Uterus (tissue), 4 donors: ENCODE data around the gene DMD. TPM values are rescaled to one million over a fixed set of nuclear protein-coding genes. Genes with fewer than 3 reads are reported as not detected.

Experiments used
- DNase-seq, 2 donors: peaks; one replicate each; pipeline ENCODE4 v3.0.0-alpha.2; 2019 to 2020
- H3K27ac ChIP-seq, 2 donors: fragments of 200-600 bp; sonication (generic); 1 replicate in 1 of 2; 2 replicates in 1 of 2; pipeline ENCODE4 v1.5.1; 2016 to 2018
- H3K27me3 ChIP-seq, 2 donors: fragments of 200-600 bp; sonication (generic); one replicate each; pipeline ENCODE4 v1.5.1; 2018 to 2019; ENCODE audit warnings: control low read depth in 1 of 2
- H3K36me3 ChIP-seq, 2 donors: fragments of 200-600 bp; sonication (generic); one replicate each; pipeline ENCODE4 v1.5.1; 2019; ENCODE audit warnings: control low read depth in 1 of 2
- H3K4me1 ChIP-seq, 2 donors: fragments of 200-600 bp; sonication (generic); one replicate each; pipeline ENCODE4 v1.5.1; 2018 to 2019; ENCODE audit warnings: control low read depth in 1 of 2
- H3K4me3 ChIP-seq, 2 donors: fragments of 200-600 bp; sonication (generic); 1 replicate in 1 of 2; 2 replicates in 1 of 2; pipeline ENCODE4 v1.5.1; 2018 to 2019; ENCODE audit warnings: mild to moderate bottlenecking in 1 of 2
- H3K9me3 ChIP-seq, 2 donors: fragments of 200-600 bp; sonication (generic); one replicate each; pipeline ENCODE4 v1.5.1; 2019; ENCODE audit warnings: control low read depth in 1 of 2
- CTCF ChIP-seq, 4 experiments: fragments of 200-600 bp in 2 of 4; fragments of 450-650 bp in 2 of 4; sonication (generic) in 2 of 4; IDR thresholded peaks; one replicate each; pipeline ENCODE4 v1.5.1; 2016 to 2019; ENCODE audit warnings: antibody characterized with exemption in 4 of 4, mild to moderate bottlenecking in 2 of 4, moderate library complexity in 1 of 4
- POLR2A ChIP-seq, 2 donors: fragments of 450-650 bp; IDR thresholded peaks; one replicate each; pipeline ENCODE4 v1.6.1; 2016; ENCODE audit warnings: antibody characterized with exemption in 2 of 2, mild to moderate bottlenecking in 1 of 2, moderate library complexity in 1 of 2
- intact Hi-C: fragments of 100-400 bp; cut with DNase I; formaldehyde crosslinking; loops from one replicate; pipeline ENCODE4 v1.15.1; 2023; ENCODE audit warnings: low total_unique reads
- total RNA-seq, 4 donors: library from RNA; depleted of rRNA in 3 of 4; stranded (reverse); fragments of >200 nt in 3 of 4; gene quantifications; one replicate each; pipeline versions ENCODE4 v1.1.0 to v1.2.4, GENCODE V29; 2014 to 2023
- donor health status: DM: yes; HTN: yes; CAD: no.

The DMD gene
- total RNA-seq, 4 donors from 2014 or later: 73.8 to 147 (median 97.8) TPM

GRCh38 chrX:31499109-31499508, 1712.2 kb downstream of the DMD start:
- Histone ChIP-seq H3K9me3 (no peaks in the 10 kb centered on the region), H3K27ac (no peak overlapping the region), H3K36me3 (no peaks in the 10 kb centered on the region), H3K4me1 (no peaks in the 10 kb centered on the region), H3K27me3 (no peaks in the 10 kb centered on the region), H3K4me3 (no peak overlapping the region)
- TF ChIP-seq POLR2A (IDR thresholded peaks at IDR 0.05) (no peak), CTCF (IDR thresholded peaks at IDR 0.05) (no peak)
- DNase-seq: no peak
- intact Hi-C loops: no loop called here

GRCh38 chrX:31497086-31497485, 1714.3 kb downstream of the DMD start:
- intact Hi-C loops: no loop called here
- H3K27ac ChIP-seq: no peak overlapping the region
- TF ChIP-seq POLR2A (IDR thresholded peaks at IDR 0.05): no peak
- TF ChIP-seq CTCF (IDR thresholded peaks at IDR 0.05): no peak
- no peak for DNase-seq
- H3K9me3 ChIP-seq: no peaks in the 10 kb centered on the region
- H3K4me1 ChIP-seq: no peaks in the 10 kb centered on the region
- no peaks in the 10 kb centered on the region for H3K36me3 ChIP-seq
- H3K27me3 ChIP-seq: no peaks in the 10 kb centered on the region
- H3K4me3 ChIP-seq: no peak overlapping the region

GRCh38 chrX:31487951-31488350, 1723.4 kb downstream of the DMD start:
- Histone ChIP-seq H3K27ac (no peak overlapping the region), H3K4me3 (no peak overlapping the region), H3K9me3 (no peaks in the 10 kb centered on the region), H3K27me3 (no peaks in the 10 kb centered on the region), H3K36me3 (no peaks in the 10 kb centered on the region), H3K4me1 (no peaks in the 10 kb centered on the region)
- DNase-seq: no peak
- TF ChIP-seq POLR2A (IDR thresholded peaks at IDR 0.05) (no peak), CTCF (IDR thresholded peaks at IDR 0.05) (no peak)
- intact Hi-C loops: no loop called here

- no peak for TF ChIP-seq CTCF (IDR thresholded peaks at IDR 0.05)
- no peak for TF ChIP-seq POLR2A (IDR thresholded peaks at IDR 0.05)
- Histone ChIP-seq H3K4me1 (no peaks in the 10 kb centered on the region), H3K36me3 (no peaks in the 10 kb centered on the region), H3K4me3 (no peak overlapping the region), H3K27ac (no peak overlapping the region), H3K27me3 (no peaks in the 10 kb centered on the region), H3K9me3 (no peaks in the 10 kb centered on the region)
- no peak for DNase-seq
- intact Hi-C loops: no loop called here
These were observed 1728.0 kb downstream of the DMD start for GRCh38 chrX:31483336-31483735.

- Histone ChIP-seq H3K9me3 (no peaks in the 10 kb centered on the region), H3K27me3 (no peaks in the 10 kb centered on the region), H3K27ac (no peak overlapping the region), H3K4me3 (no peak overlapping the region), H3K36me3 (no peaks in the 10 kb centered on the region), H3K4me1 (no peaks in the 10 kb centered on the region)
- intact Hi-C loops: no loop called here
- no peak for DNase-seq
- TF ChIP-seq CTCF (IDR thresholded peaks at IDR 0.05) (no peak), POLR2A (IDR thresholded peaks at IDR 0.05) (no peak)
These were observed 1730.7 kb downstream of the DMD start for GRCh38 chrX:31480696-31481095.
